IPS-NIHi7 (cell line): ENCODE results near the gene EDIL3.
"Not testable (repeated sequence)": the region's sequence is repeated elsewhere in the genome, so short reads cannot be mapped to it uniquely, and the experiment has no call there.

Experiments used
- DNase-seq: peaks from one replicate; pipeline ENCODE4 v3.0.0; 2012; ENCODE audit warnings: mixed read lengths; ENCODE audit errors: extremely low spot score

The EDIL3 gene

GRCh38 chr5:84299959-84300358, 84.7 kb downstream of the EDIL3 start:
- DNase-seq = no peak

GRCh38 chr5:84298628-84299027, 86.1 kb downstream of the EDIL3 start:
- DNase-seq = no peak

- not testable (repeated sequence) for DNase-seq
Observed at GRCh38 chr5:84297641-84298040, 87.0 kb downstream of the EDIL3 start.

- DNase-seq = no peak
Observed at GRCh38 chr5:84292788-84293653, 91.7 kb downstream of the EDIL3 start.

- DNase-seq = no peak
Observed at GRCh38 chr5:84292000-84292642, 92.6 kb downstream of the EDIL3 start.

GRCh38 chr5:84290673-84291072, 94.0 kb downstream of the EDIL3 start:
- DNase-seq = no peak

- no peak for DNase-seq
Observed at GRCh38 chr5:84290161-84290560, 94.5 kb downstream of the EDIL3 start.

GRCh38 chr5:84287951-84288350, 96.7 kb downstream of the EDIL3 start:
- no peak for DNase-seq

- no peak for DNase-seq
Observed at GRCh38 chr5:84286662-84287061, 98.0 kb downstream of the EDIL3 start.

GRCh38 chr5:84285641-84286637, 98.7 kb downstream of the EDIL3 start:
- DNase-seq = no peak

GRCh38 chr5:84281383-84281782, 103.3 kb downstream of the EDIL3 start:
- DNase-seq = no peak

GRCh38 chr5:84279234-84279633, 105.4 kb downstream of the EDIL3 start:
- DNase-seq = no peak

GRCh38 chr5:84275609-84276008, 109.1 kb downstream of the EDIL3 start:
- no peak for DNase-seq

GRCh38 chr5:84274585-84275468, 109.9 kb downstream of the EDIL3 start:
- peak; percentile 33 for DNase-seq

GRCh38 chr5:84273517-84273883, 111.2 kb downstream of the EDIL3 start:
- DNase-seq = no peak

GRCh38 chr5:84272771-84273516, 111.7 kb downstream of the EDIL3 start:
- DNase-seq = no peak

GRCh38 chr5:84265739-84266550, 118.7 kb downstream of the EDIL3 start:
- DNase-seq = no peak

- DNase-seq = no peak
Observed at GRCh38 chr5:84265130-84265529, 119.5 kb downstream of the EDIL3 start.

- DNase-seq = no peak
Observed at GRCh38 chr5:84260939-84261338, 123.7 kb downstream of the EDIL3 start.
